ENCODE data around the gene COX14. TPM values are rescaled to one million over a fixed set of nuclear protein-coding genes. Genes with fewer than 3 reads are reported as not detected.

COX14 gene
- total RNA-seq, 1 experiment from 2014 or later, result 31.9 TPM

DNA sequence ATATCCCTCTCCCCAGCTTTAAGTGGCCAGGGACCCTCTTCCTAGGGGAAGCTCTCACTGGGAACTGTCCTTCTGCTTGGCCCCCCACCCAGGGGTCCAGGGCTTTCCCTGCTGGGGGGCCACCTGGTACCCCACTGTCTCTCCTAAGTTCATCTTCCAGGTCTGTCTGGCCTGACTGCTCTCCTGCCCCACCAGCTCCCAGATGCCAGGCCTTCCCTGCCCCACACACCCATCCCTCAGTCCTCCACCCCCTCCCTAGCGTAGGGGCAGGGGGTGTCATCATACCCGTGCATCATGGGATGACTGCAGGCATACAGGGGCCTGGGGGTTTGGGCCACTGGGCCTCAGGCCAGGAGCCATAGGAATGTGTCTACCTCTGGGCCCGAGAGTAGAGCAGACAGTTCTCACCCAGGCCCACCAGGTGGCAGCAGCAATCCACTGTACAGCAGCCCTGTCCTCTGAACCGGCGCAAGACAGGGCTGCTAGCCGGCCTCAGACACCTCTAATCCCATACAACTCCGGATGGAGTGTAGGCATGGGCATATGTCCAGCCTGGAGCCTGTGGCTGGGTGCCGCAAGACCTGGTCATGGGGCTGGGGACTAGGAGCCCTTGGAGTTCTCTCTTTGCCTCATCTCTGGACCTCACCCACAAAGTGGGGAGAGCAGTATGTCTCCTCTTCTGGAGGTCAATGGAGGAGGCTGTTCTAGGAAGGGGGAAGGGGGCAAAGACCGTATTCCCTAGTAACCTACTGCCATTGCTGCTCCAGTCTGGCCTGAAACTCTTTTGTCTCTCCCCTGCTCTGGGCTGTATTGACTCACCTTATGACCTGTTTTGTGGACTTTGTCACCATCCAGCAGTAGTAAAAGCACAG, 36.9 kb upstream of the COX14 start:
- Histone ChIP-seq H3K79me2 (ENCODE audit: insufficient read depth, low read length) (no peaks in the 10 kb centered on the region), H3K9me3 (ENCODE audit: control insufficient read depth, low read depth, low read length) (no peaks in the 10 kb centered on the region), H3K27ac (ENCODE audit: insufficient read length, low read depth, low read length) (no peak overlapping the region), H2BK5ac (ENCODE audit: insufficient read length, low read length) (no peak overlapping the region), H3T11ph (ENCODE audit: low read length) (no peak overlapping the region), H4K91ac (ENCODE audit: insufficient read length, low read depth, low read length) (no peak overlapping the region), H3K4me2 (ENCODE audit: insufficient read depth, insufficient read length, low read length) (no peak overlapping the region), H2BK15ac (ENCODE audit: low read depth, low read length) (no peak overlapping the region), H2BK120ac (ENCODE audit: low read depth, low read length, poor library complexity, severe bottlenecking) (no peak overlapping the region), H3K23me2 (ENCODE audit: insufficient read length, low read depth, low read length, poor library complexity, severe bottlenecking) (no peaks in the 10 kb centered on the region), H4K8ac (replicated peaks; ENCODE audit: insufficient read length, low read depth, low read length) (no peak overlapping the region), H3K56ac (ENCODE audit: insufficient read length, low read depth, low read length) (no peak overlapping the region), H3K14ac (ENCODE audit: insufficient read depth, low read length) (no peak overlapping the region), H3K79me1 (ENCODE audit: insufficient read depth, low read depth, low read length, poor library complexity, severe bottlenecking) (no peaks in the 10 kb centered on the region), H4K5ac (ENCODE audit: insufficient read length, low read depth, low read length) (no peak overlapping the region), H2BK12ac (ENCODE audit: insufficient read length, low read depth, low read length) (no peak overlapping the region), H3K23ac (ENCODE audit: insufficient read length, low read depth, low read length) (no peak overlapping the region), H3K27me3 (ENCODE audit: insufficient read depth, low read length) (no peaks in the 10 kb centered on the region), H4K20me1 (ENCODE audit: control insufficient read depth, insufficient read depth, insufficient read length) (no peaks in the 10 kb centered on the region), H2BK20ac (ENCODE audit: low read depth, low read length, poor library complexity, severe bottlenecking) (no peak overlapping the region), H2AFZ (ENCODE audit: low read length) (no peak overlapping the region), H3K9ac (ENCODE audit: extremely low read depth, insufficient read length, low read length) (no peak overlapping the region), H3K4ac (ENCODE audit: low read depth, low read length) (no peak overlapping the region), H3K18ac (ENCODE audit: insufficient read length, low read depth, low read length) (no peak overlapping the region), H3K4me1 (ENCODE audit: insufficient read depth, low read length) (no peaks in the 10 kb centered on the region), H2AK5ac (ENCODE audit: insufficient read length, low read length) (no peak overlapping the region)
- WGBS (ENCODE audit: extremely low coverage, insufficient read length, low lambda C conversion rate), result no CpG with 5 or more reads among the region's 9 CpGs
- Mint-ChIP-seq H3K4me1 (peaks cover 24 to 34% of the 10 kb centered on the region in 2 experiments), H3K27ac (peak overlapping the region in 1 of 3 experiments; percentile 31; a peak in 1 of 7 replicates), H3K4me3 (no peak overlapping the region), H3K9me3 (no peaks in the 10 kb centered on the region), H3K27me3 (ENCODE audit: low read depth) (peaks cover 7% of the 10 kb centered on the region), H3K36me3 (ENCODE audit: insufficient read depth in 1 of 3, low read depth in 3 of 3) (no peaks in the 10 kb centered on the region; a peak in 1 of 7 replicates)
- TF ChIP-seq, protein P1, sequence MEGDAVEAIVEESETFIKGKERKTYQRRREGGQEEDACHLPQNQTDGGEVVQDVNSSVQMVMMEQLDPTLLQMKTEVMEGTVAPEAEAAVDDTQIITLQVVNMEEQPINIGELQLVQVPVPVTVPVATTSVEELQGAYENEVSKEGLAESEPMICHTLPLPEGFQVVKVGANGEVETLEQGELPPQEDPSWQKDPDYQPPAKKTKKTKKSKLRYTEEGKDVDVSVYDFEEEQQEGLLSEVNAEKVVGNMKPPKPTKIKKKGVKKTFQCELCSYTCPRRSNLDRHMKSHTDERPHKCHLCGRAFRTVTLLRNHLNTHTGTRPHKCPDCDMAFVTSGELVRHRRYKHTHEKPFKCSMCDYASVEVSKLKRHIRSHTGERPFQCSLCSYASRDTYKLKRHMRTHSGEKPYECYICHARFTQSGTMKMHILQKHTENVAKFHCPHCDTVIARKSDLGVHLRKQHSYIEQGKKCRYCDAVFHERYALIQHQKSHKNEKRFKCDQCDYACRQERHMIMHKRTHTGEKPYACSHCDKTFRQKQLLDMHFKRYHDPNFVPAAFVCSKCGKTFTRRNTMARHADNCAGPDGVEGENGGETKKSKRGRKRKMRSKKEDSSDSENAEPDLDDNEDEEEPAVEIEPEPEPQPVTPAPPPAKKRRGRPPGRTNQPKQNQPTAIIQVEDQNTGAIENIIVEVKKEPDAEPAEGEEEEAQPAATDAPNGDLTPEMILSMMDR (conservative IDR thresholded peaks at IDR 0.05), result peak; percentile 96
- DNase-seq, result peak; percentile 94

Data from H9 (cell line).